Vagina (tissue), 2 donors: ENCODE data around the gene NAV2. TPM values are rescaled to one million over a fixed set of nuclear protein-coding genes. Genes with fewer than 3 reads are reported as not detected.

ENCODE experiments used
- DNase-seq, 2 donors: peaks; one replicate each; pipeline ENCODE4 v3.0.0-alpha.2; 2017; ENCODE audit errors: extremely low spot score in 2 of 2
- H3K27ac ChIP-seq: fragments of 200-600 bp; sonication (generic); one replicate; pipeline ENCODE4 v1.5.1; 2019
- H3K27me3 ChIP-seq: fragments of 200-600 bp; sonication (generic); one replicate; pipeline ENCODE4 v1.5.1; 2019
- H3K36me3 ChIP-seq, 2 donors: fragments of 200-600 bp; sonication (generic); one replicate each; pipeline ENCODE4 v1.5.1; 2017 to 2019
- H3K4me1 ChIP-seq: fragments of 200-600 bp; sonication (generic); one replicate; pipeline ENCODE4 v1.5.1; 2019
- H3K4me3 ChIP-seq, 2 donors: fragments of 200-600 bp; sonication (generic); 1 replicate in 1 of 2; 2 replicates in 1 of 2; pipeline ENCODE4 v1.5.1; 2016 to 2019
- H3K9me3 ChIP-seq: fragments of 200-600 bp; sonication (generic); one replicate; pipeline ENCODE4 v1.5.1; 2019
- POLR2A ChIP-seq, 2 donors: fragments of 450-650 bp; IDR thresholded peaks; one replicate each; pipeline ENCODE4 v1.6.1; 2017; ENCODE audit warnings: antibody characterized with exemption in 2 of 2, mild to moderate bottlenecking in 2 of 2, moderate library complexity in 2 of 2
- POLR2AphosphoS5 ChIP-seq, 2 donors: sonication (generic); formaldehyde crosslinking; IDR thresholded peaks; one replicate each; pipeline ENCODE4 v1.9.0; 2017; ENCODE audit warnings: antibody characterized with exemption in 2 of 2, mild to moderate bottlenecking in 2 of 2, low read depth in 1 of 2; ENCODE audit not compliant: insufficient read depth in 1 of 2
- intact Hi-C: fragments of 100-400 bp; cut with DNase I; formaldehyde crosslinking; loops from one replicate; pipeline ENCODE4 v1.15.1; 2023
- total RNA-seq: library from RNA; depleted of rRNA; stranded (reverse); fragments of >200 nt; gene quantifications from one replicate; pipeline ENCODE4 v1.2.3, GENCODE V29; 2016
- TF ChIP-seq, protein P1 (sequence below), 3 experiments: fragments of 450-650 bp in 2 of 3; fragments of 200-600 bp in 1 of 3; sonication (generic) in 1 of 3; IDR thresholded peaks; one replicate each; pipeline ENCODE4 v1.5.1; 2017 to 2019; ENCODE audit warnings: antibody characterized with exemption in 3 of 3, mild to moderate bottlenecking in 2 of 3, moderate library complexity in 2 of 3

NAV2 gene
- total RNA-seq, 1 donor from 2014 or later: 25.3 TPM

DNA sequence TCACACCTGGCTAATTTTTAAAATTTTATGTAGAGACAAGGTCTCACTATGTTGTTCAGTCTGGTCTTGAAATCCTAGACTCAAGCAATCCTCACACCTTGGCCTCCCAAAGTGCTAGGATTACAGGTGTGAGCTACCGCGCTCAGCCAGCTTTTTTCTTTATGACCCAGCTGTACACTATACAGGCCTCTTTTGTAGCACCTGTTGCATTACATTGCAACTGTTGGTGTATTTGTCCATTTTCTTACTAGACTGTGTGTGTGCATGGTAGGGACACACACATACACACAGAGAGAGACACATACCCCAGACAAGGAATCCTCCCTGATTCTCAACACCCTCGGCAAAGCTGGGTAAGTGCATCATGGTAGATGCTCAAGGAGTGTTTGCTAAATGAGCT is 61.7 kb downstream of the NAV2 start:
- H3K4me1 ChIP-seq: peaks cover 12% of the 10 kb centered on the region
- no peaks in the 10 kb centered on the region for H3K9me3 ChIP-seq
- no peak overlapping the region for H3K4me3 ChIP-seq
- intact Hi-C loops: no loop called here
- no peaks in the 10 kb centered on the region for H3K27me3 ChIP-seq
- TF ChIP-seq, protein P1, sequence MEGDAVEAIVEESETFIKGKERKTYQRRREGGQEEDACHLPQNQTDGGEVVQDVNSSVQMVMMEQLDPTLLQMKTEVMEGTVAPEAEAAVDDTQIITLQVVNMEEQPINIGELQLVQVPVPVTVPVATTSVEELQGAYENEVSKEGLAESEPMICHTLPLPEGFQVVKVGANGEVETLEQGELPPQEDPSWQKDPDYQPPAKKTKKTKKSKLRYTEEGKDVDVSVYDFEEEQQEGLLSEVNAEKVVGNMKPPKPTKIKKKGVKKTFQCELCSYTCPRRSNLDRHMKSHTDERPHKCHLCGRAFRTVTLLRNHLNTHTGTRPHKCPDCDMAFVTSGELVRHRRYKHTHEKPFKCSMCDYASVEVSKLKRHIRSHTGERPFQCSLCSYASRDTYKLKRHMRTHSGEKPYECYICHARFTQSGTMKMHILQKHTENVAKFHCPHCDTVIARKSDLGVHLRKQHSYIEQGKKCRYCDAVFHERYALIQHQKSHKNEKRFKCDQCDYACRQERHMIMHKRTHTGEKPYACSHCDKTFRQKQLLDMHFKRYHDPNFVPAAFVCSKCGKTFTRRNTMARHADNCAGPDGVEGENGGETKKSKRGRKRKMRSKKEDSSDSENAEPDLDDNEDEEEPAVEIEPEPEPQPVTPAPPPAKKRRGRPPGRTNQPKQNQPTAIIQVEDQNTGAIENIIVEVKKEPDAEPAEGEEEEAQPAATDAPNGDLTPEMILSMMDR (IDR thresholded peaks at IDR 0.05): no peak
- no peak for TF ChIP-seq POLR2A (IDR thresholded peaks at IDR 0.05)
- no peak for TF ChIP-seq POLR2AphosphoS5 (IDR thresholded peaks at IDR 0.05; ENCODE audit: insufficient read depth in 1 of 2, low read depth in 1 of 2)
- no peaks in the 10 kb centered on the region for H3K36me3 ChIP-seq
- no peak overlapping the region for H3K27ac ChIP-seq
- no peak for DNase-seq

DNA sequence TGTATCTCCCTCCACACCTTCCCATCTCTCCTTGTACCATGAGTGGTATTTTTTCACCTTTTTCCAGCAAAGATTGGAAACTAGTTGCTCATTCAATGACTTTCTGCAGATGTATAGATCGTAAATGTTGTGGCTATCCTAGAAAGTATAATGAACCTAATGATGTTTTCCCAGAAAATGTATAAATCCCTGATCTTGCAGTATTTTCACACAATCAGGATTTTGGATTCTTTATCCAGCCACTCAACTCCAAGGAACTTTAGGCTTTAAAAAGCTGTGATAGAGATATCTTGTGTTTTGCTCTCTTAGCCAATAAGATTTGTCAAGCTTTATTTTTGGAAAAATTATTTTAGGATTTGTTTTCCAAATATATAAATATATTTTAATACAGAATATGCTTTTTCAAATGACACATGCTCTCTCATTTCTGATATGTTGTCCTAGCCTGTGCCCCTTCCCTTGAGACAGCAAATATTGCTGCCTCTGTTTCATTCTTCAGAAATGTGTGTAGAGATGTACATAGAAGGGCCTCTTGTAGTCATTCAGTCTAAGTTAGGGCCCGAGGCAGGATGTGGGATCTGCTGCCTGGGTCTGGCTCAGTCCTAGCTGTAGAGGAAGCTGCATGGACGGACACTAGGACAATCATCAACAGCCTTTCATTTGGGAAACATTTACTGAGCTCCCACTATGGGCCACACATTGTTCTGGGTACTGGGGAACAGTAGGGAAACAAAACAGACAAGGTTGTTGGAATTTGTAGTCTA is 62.4 kb downstream of the NAV2 start:
- Histone ChIP-seq H3K4me1 (peaks cover 9% of the 10 kb centered on the region), H3K27ac (no peak overlapping the region), H3K4me3 (no peak overlapping the region), H3K36me3 (no peaks in the 10 kb centered on the region), H3K9me3 (no peaks in the 10 kb centered on the region), H3K27me3 (no peaks in the 10 kb centered on the region)
- intact Hi-C loops: no loop called here
- TF ChIP-seq POLR2A (IDR thresholded peaks at IDR 0.05) (no peak), POLR2AphosphoS5 (IDR thresholded peaks at IDR 0.05; ENCODE audit: insufficient read depth in 1 of 2, low read depth in 1 of 2) (no peak)
- TF ChIP-seq, protein P1 (IDR thresholded peaks at IDR 0.05): no peak
- no peak for DNase-seq

DNA sequence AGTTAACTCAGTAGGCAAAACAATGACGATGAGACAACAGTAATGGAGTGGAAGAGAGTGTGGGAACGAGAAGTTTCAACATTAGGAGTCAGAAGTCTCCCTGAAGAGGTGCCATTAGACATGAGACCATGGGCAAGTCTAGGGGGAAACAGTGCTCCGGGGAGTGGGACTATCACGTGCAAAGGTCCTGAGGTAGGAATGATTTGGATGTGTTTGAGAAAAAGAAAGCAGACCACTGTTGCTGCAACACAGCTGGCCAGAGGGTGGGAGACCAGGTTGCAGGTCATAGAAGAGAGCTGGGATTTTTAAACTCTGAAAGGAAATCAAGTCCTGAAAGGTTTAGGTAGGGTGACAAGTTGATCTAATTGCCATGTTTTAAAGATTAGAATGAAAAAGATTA is 63.0 kb downstream of the NAV2 start:
- intact Hi-C loops: no loop called here
- Histone ChIP-seq H3K4me3 (no peak overlapping the region), H3K27ac (no peak overlapping the region), H3K36me3 (no peaks in the 10 kb centered on the region), H3K9me3 (no peaks in the 10 kb centered on the region), H3K27me3 (no peaks in the 10 kb centered on the region), H3K4me1 (peaks cover 9% of the 10 kb centered on the region)
- DNase-seq: no peak
- no peak for TF ChIP-seq POLR2AphosphoS5 (IDR thresholded peaks at IDR 0.05; ENCODE audit: insufficient read depth in 1 of 2, low read depth in 1 of 2)
- TF ChIP-seq POLR2A (IDR thresholded peaks at IDR 0.05): no peak
- TF ChIP-seq, protein P1 (IDR thresholded peaks at IDR 0.05): no peak

DNA sequence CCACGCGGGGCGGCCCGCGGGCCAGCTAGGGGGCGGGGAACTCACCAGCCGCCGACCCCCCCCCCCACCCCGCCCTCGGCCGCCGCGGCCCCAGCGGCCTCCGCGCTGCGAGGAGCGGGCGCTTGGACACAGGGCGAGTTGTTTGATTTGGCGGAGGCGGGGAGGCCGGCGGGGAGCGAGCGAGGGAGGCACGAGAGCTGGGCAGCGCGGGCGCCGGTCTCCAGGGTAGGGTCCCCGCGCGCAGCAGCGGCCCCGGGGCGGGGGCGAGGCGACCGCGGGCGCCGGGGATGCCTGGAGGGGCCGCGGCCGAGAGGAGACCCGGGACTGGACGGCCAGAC is 64.4 kb downstream of the NAV2 start:
- TF ChIP-seq POLR2AphosphoS5 (IDR thresholded peaks at IDR 0.05; ENCODE audit: insufficient read depth in 1 of 2, low read depth in 1 of 2) (no peak), POLR2A (IDR thresholded peaks at IDR 0.05) (no peak)
- TF ChIP-seq, protein P1 (IDR thresholded peaks at IDR 0.05): no peak
- DNase-seq: no peak
- Histone ChIP-seq H3K27ac (no peak overlapping the region), H3K4me1 (peaks cover 9% of the 10 kb centered on the region), H3K9me3 (no peaks in the 10 kb centered on the region), H3K4me3 (peak overlapping the region; percentile 41 to 47), H3K36me3 (no peaks in the 10 kb centered on the region), H3K27me3 (no peaks in the 10 kb centered on the region)
- intact Hi-C loops: no loop called here

DNA sequence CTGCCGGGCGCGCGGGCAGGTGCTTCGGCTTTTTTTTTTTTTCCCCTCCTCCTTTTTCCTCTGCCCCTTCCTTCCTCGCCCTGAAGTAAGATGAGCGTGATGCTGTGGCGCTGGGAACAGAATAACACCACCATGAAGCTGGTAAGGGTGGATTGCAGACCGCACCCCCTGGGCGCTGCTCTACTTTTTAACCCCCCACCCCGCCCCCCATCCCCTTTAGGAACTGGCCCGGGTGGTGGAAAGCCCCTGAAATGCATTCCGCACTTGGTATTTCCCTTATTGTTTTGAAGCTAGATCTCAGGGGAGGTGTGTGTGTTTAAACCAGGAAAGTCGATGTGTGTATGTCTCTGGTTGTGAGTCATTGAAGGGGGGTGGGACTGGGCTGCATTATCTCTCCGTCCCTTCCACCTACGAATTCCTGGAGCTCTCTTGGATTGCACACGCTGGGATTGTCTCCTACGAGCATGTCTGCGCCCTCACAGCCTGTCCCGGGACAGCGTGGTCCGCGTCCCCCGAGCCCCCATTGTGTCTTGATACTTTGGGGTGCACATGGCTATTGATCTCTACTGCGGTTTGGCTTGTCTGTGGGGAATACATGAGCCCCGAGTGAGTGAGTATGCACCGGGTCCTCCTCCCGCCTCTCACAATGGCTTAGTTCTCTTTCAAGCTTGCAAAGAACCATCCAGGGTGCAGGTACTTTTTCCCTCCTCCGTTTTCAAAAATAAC is 64.9 kb downstream of the NAV2 start:
- Histone ChIP-seq H3K36me3 (no peaks in the 10 kb centered on the region), H3K4me3 (peak overlapping the region; percentile 41 to 47), H3K4me1 (peaks cover 9% of the 10 kb centered on the region), H3K9me3 (no peaks in the 10 kb centered on the region), H3K27ac (no peak overlapping the region), H3K27me3 (no peaks in the 10 kb centered on the region)
- no peak for DNase-seq
- intact Hi-C loops: no loop called here
- no peak for TF ChIP-seq POLR2A (IDR thresholded peaks at IDR 0.05)
- TF ChIP-seq, protein P1 (IDR thresholded peaks at IDR 0.05): no peak
- no peak for TF ChIP-seq POLR2AphosphoS5 (IDR thresholded peaks at IDR 0.05; ENCODE audit: insufficient read depth in 1 of 2, low read depth in 1 of 2)
